Neural progenitor cell (in vitro differentiated cells): ENCODE data around the gene KLB. TPM values are rescaled to one million over a fixed set of nuclear protein-coding genes. Genes with fewer than 3 reads are reported as not detected.

Experiments used
- DNase-seq: peaks from one replicate; pipeline ENCODE4 v3.0.0-alpha.2; 2016; ENCODE audit warnings: low spot score
- H2AFZ ChIP-seq: fragments of 200-600 bp; sonication (generic); replicated peaks from 2 replicates; pipeline ENCODE4 v1.6.1; 2016; ENCODE audit warnings: antibody characterized with exemption
- H3F3A ChIP-seq: fragments of 200-600 bp; sonication (generic); 2 replicates; pipeline ENCODE4 v1.6.1; 2016; ENCODE audit warnings: antibody characterized with exemption, low read depth
- H3K27ac ChIP-seq: fragments of 200-600 bp; sonication (generic); 2 replicates; pipeline ENCODE4 v1.5.1; 2016; ENCODE audit warnings: mild to moderate bottlenecking
- H3K27me3 ChIP-seq: fragments of 200-600 bp; sonication (generic); 2 replicates; pipeline ENCODE4 v1.6.1; 2016; ENCODE audit warnings: mild to moderate bottlenecking, moderate library complexity
- H3K36me3 ChIP-seq: fragments of 200-600 bp; sonication (generic); 2 replicates; pipeline ENCODE4 v1.5.1; 2016
- H3K4me1 ChIP-seq: fragments of 200-600 bp; sonication (generic); 2 replicates; pipeline ENCODE4 v1.6.1; 2016; ENCODE audit warnings: mixed run types
- H3K4me2 ChIP-seq: fragments of 200-600 bp; sonication (generic); 2 replicates; pipeline ENCODE4 v1.6.1; 2016
- H3K4me3 ChIP-seq: fragments of 200-600 bp; sonication (generic); 2 replicates; pipeline ENCODE4 v1.5.1; 2016
- H3K79me2 ChIP-seq: fragments of 200-600 bp; sonication (generic); 2 replicates; pipeline ENCODE4 v1.6.1; 2016; ENCODE audit warnings: low read depth
- H3K9ac ChIP-seq: fragments of 200-600 bp; sonication (generic); 2 replicates; pipeline ENCODE4 v1.6.1; 2016
- H3K9me3 ChIP-seq: fragments of 200-600 bp; sonication (generic); 2 replicates; pipeline ENCODE4 v1.5.1; 2016; ENCODE audit warnings: low read depth
- H4K20me1 ChIP-seq: fragments of 200-600 bp; sonication (generic); 2 replicates; pipeline ENCODE4 v1.6.1; 2016; ENCODE audit warnings: low read depth
- H3K27ac Mint-ChIP-seq: 3 replicates; pipeline ENCODE4 v1.8.0; 2021; ENCODE audit warnings: mixed read lengths
- H3K27me3 Mint-ChIP-seq: 2 replicates; pipeline ENCODE4 v1.8.0; 2022; ENCODE audit warnings: low read depth, mild to moderate bottlenecking, inconsistent platforms, moderate library complexity, mixed read lengths; ENCODE audit not compliant: insufficient read depth
- H3K36me3 Mint-ChIP-seq: 3 replicates; pipeline ENCODE4 v1.8.0; 2021; ENCODE audit warnings: mixed read lengths
- H3K4me1 Mint-ChIP-seq: 3 replicates; pipeline ENCODE4 v1.8.0; 2021; ENCODE audit warnings: mixed read lengths
- H3K4me3 Mint-ChIP-seq: 3 replicates; pipeline ENCODE4 v1.8.0; 2021; ENCODE audit warnings: mild to moderate bottlenecking, moderate library complexity, mixed read lengths
- H3K9me3 Mint-ChIP-seq: 3 replicates; pipeline ENCODE4 v1.8.0; 2020; ENCODE audit warnings: mixed read lengths
- EZH2 ChIP-seq: fragments of 200-600 bp; sonication (generic); IDR thresholded peaks from 2 replicates; pipeline ENCODE4 v1.6.1; 2017; ENCODE audit warnings: antibody characterized with exemption, mild to moderate bottlenecking, moderate library complexity
- EZH2phosphoT487 ChIP-seq: fragments of 200-600 bp; sonication (generic); IDR thresholded peaks from 2 replicates; pipeline ENCODE4 v1.6.1; 2017; ENCODE audit warnings: antibody characterized with exemption
- total RNA-seq: library from RNA; depleted of rRNA; stranded (reverse); fragments of >200 nt; gene quantifications from 2 replicates; pipeline ENCODE4 v1.2.3, GENCODE V29; 2015; ENCODE audit warnings: low replicate concordance
- TF ChIP-seq, protein P1 (sequence below): fragments of 200-600 bp; sonication (generic); IDR thresholded peaks from 2 replicates; pipeline ENCODE4 v1.5.1; 2017; ENCODE audit warnings: antibody characterized with exemption, mild to moderate bottlenecking

Gene KLB
- total RNA-seq, 1 donor from 2014 or later = not detected

DNA sequence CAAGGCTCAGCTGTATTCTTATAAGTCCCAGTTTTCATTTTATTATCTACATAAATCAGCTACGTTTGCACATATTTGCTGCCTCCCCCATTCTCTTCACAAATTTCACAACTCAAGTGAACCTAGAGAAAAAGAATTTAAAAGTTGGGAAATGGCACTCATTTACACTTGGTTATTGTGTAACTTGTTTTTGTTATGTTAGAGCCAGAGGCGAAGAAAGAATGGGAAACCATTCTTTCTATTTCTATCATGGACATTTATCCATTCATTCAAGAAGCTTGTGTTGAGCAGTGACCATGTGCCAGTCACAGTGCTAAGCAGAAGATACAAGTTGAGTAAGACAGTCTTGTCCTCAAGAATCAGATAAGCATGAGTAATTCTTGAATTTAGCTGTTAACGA lies 65.7 kb downstream of the KLB start:
- no peak for DNase-seq
- no peak overlapping the region for H3K4me2 ChIP-seq
- H3K9me3 ChIP-seq = no peaks in the 10 kb centered on the region
- H3K9ac ChIP-seq = no peak overlapping the region
- H4K20me1 ChIP-seq = no peaks in the 10 kb centered on the region
- peaks cover 2% of the 10 kb centered on the region for H3K36me3 Mint-ChIP-seq
- H3K4me3 ChIP-seq = no peak overlapping the region
- H3K79me2 ChIP-seq = no peaks in the 10 kb centered on the region
- H3F3A ChIP-seq = peaks cover 9% of the 10 kb centered on the region
- no peak overlapping the region for H2AFZ ChIP-seq
- TF ChIP-seq EZH2phosphoT487 (no peak), EZH2 (no peak)
- TF ChIP-seq, protein P1, sequence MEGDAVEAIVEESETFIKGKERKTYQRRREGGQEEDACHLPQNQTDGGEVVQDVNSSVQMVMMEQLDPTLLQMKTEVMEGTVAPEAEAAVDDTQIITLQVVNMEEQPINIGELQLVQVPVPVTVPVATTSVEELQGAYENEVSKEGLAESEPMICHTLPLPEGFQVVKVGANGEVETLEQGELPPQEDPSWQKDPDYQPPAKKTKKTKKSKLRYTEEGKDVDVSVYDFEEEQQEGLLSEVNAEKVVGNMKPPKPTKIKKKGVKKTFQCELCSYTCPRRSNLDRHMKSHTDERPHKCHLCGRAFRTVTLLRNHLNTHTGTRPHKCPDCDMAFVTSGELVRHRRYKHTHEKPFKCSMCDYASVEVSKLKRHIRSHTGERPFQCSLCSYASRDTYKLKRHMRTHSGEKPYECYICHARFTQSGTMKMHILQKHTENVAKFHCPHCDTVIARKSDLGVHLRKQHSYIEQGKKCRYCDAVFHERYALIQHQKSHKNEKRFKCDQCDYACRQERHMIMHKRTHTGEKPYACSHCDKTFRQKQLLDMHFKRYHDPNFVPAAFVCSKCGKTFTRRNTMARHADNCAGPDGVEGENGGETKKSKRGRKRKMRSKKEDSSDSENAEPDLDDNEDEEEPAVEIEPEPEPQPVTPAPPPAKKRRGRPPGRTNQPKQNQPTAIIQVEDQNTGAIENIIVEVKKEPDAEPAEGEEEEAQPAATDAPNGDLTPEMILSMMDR = no peak
- H3K27me3 Mint-ChIP-seq = peaks cover 2% of the 10 kb centered on the region
- no peaks in the 10 kb centered on the region for H3K4me1 ChIP-seq
- no peaks in the 10 kb centered on the region for H3K27me3 ChIP-seq
- no peak overlapping the region for H3K4me3 Mint-ChIP-seq
- no peak overlapping the region for H3K27ac ChIP-seq
- H3K36me3 ChIP-seq = peaks cover 19% of the 10 kb centered on the region
- no peak overlapping the region for H3K27ac Mint-ChIP-seq
- H3K4me1 Mint-ChIP-seq = peaks cover 2% of the 10 kb centered on the region
- H3K9me3 Mint-ChIP-seq = no peaks in the 10 kb centered on the region

DNA sequence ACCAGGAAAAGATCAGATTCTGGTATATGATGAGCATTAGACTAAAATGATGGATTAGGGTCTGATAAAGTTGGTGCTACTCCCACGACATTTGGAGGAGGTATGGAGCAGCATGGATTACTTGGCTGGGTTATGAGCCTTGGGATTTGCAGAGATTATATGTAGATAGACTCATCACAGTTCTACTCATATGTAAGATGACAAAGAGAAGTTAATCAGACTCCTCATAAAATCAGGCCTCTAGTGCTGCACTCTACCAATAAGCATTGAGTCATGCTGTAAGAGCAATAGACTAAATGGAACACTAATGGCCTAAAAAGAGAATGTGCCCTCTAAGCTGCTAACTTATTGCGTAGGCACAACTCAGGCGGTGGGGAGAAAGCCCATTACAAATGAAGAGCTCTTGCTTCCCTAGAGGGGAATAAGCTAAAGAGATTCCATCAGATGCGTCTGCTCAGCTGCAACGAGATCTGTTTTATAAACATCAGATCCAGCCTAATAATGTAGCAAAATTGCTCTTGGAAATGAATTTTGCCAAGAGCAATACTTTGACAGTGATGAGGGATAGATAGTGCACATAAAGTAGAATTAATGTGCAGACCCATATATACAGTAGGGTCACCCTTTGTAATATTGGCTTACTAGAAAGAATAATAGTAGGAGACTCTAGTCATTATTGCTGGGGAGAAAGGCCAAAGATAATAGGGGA lies 69.6 kb downstream of the KLB start:
- Mint-ChIP-seq H3K4me1 (no peaks in the 10 kb centered on the region), H3K36me3 (peaks cover 2% of the 10 kb centered on the region), H3K27me3 (peaks cover 2% of the 10 kb centered on the region), H3K27ac (no peak overlapping the region), H3K4me3 (no peak overlapping the region), H3K9me3 (no peaks in the 10 kb centered on the region)
- no peak overlapping the region for H3K4me3 ChIP-seq
- no peaks in the 10 kb centered on the region for H3K27me3 ChIP-seq
- no peak overlapping the region for H3K9ac ChIP-seq
- no peaks in the 10 kb centered on the region for H3K9me3 ChIP-seq
- peaks cover 9% of the 10 kb centered on the region for H3K36me3 ChIP-seq
- H3K4me2 ChIP-seq = no peak overlapping the region
- H3F3A ChIP-seq = no peaks in the 10 kb centered on the region
- H3K27ac ChIP-seq = no peak overlapping the region
- H3K79me2 ChIP-seq = no peaks in the 10 kb centered on the region
- no peak overlapping the region for H2AFZ ChIP-seq
- H3K4me1 ChIP-seq = no peaks in the 10 kb centered on the region
- TF ChIP-seq, protein P1 = no peak
- no peak for TF ChIP-seq EZH2phosphoT487
- no peak for TF ChIP-seq EZH2
- H4K20me1 ChIP-seq = no peaks in the 10 kb centered on the region
- no peak for DNase-seq

DNA sequence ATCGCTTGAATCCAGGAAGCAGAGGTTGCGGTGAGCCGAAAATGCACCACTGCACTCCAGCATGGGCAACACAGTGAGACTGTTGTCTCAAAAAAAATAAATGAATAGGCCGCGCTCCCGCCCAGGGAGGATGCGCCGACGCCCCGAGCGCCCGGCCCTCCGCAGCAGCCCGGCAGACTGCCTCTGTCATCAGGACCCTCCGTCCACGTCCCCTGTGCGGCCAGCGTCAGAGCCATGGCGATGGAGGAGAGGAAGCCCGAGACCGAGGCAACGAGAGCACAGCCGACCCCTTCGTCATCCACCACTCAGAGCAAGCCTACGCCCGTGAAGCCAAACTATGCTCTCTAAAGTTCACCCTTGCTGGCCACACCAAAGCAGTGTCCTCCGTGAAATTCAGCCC lies 73.5 kb downstream of the KLB start:
- H3K27ac ChIP-seq = no peak overlapping the region
- peaks cover 5% of the 10 kb centered on the region for H3K9me3 Mint-ChIP-seq
- H3K36me3 Mint-ChIP-seq = no peaks in the 10 kb centered on the region
- H4K20me1 ChIP-seq = no peaks in the 10 kb centered on the region
- H2AFZ ChIP-seq = no peak overlapping the region
- no peaks in the 10 kb centered on the region for H3K9me3 ChIP-seq
- TF ChIP-seq EZH2phosphoT487 (no peak), EZH2 (no peak)
- TF ChIP-seq, protein P1 = no peak
- H3K4me3 ChIP-seq = no peak overlapping the region
- H3K4me1 ChIP-seq = no peaks in the 10 kb centered on the region
- H3F3A ChIP-seq = no peaks in the 10 kb centered on the region
- no peak overlapping the region for H3K9ac ChIP-seq
- no peak for DNase-seq
- H3K4me1 Mint-ChIP-seq = no peaks in the 10 kb centered on the region
- no peak overlapping the region for H3K4me2 ChIP-seq
- no peaks in the 10 kb centered on the region for H3K79me2 ChIP-seq
- no peaks in the 10 kb centered on the region for H3K27me3 ChIP-seq
- H3K27me3 Mint-ChIP-seq = peaks cover 4% of the 10 kb centered on the region
- H3K36me3 ChIP-seq = no peaks in the 10 kb centered on the region
- no peak overlapping the region for H3K27ac Mint-ChIP-seq
- no peak overlapping the region for H3K4me3 Mint-ChIP-seq
